ENCODE data around the gene MFN1.

GRCh38 chr3:179410331-179410730, 62.8 kb downstream of the MFN1 start:
- TF ChIP-seq, protein P1, sequence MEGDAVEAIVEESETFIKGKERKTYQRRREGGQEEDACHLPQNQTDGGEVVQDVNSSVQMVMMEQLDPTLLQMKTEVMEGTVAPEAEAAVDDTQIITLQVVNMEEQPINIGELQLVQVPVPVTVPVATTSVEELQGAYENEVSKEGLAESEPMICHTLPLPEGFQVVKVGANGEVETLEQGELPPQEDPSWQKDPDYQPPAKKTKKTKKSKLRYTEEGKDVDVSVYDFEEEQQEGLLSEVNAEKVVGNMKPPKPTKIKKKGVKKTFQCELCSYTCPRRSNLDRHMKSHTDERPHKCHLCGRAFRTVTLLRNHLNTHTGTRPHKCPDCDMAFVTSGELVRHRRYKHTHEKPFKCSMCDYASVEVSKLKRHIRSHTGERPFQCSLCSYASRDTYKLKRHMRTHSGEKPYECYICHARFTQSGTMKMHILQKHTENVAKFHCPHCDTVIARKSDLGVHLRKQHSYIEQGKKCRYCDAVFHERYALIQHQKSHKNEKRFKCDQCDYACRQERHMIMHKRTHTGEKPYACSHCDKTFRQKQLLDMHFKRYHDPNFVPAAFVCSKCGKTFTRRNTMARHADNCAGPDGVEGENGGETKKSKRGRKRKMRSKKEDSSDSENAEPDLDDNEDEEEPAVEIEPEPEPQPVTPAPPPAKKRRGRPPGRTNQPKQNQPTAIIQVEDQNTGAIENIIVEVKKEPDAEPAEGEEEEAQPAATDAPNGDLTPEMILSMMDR (IDR thresholded peaks at IDR 0.05; ENCODE audit: insufficient read depth, low read length, poor library complexity, severe bottlenecking): no peak
- TF ChIP-seq EZH2phosphoT487 (conservative IDR thresholded peaks at IDR 0.05; ENCODE audit: low read length): no peak
